GM18858 (cell line): ENCODE measurements around the gene COL23A1.

Experiments used
- ATAC-seq: cut with Tn5 transposase; IDR thresholded peaks from one replicate; pipeline ENCODE4 v1.9.1; 2021; ENCODE audit not compliant: unreplicated experiment

Gene COL23A1

GRCh38 chr5:178348356-178349074 lies 241.7 kb downstream of the COL23A1 start:
- no peak for ATAC-seq

GRCh38 chr5:178347956-178348355 lies 242.2 kb downstream of the COL23A1 start:
- ATAC-seq: no peak

GRCh38 chr5:178346607-178347334 lies 243.4 kb downstream of the COL23A1 start:
- ATAC-seq: no peak

GRCh38 chr5:178343306-178343705 lies 246.9 kb downstream of the COL23A1 start:
- ATAC-seq: no peak

- ATAC-seq: no peak
Measured at GRCh38 chr5:178341851-178342140, 248.4 kb downstream of the COL23A1 start.

GRCh38 chr5:178341091-178341850 lies 248.9 kb downstream of the COL23A1 start:
- ATAC-seq: no peak

- no peak for ATAC-seq
Measured at GRCh38 chr5:178340637-178341036, 249.6 kb downstream of the COL23A1 start.

- ATAC-seq: no peak
Measured at GRCh38 chr5:178340187-178340586, 250.0 kb downstream of the COL23A1 start.

GRCh38 chr5:178339272-178339671 lies 250.9 kb downstream of the COL23A1 start:
- no peak for ATAC-seq

- no peak for ATAC-seq
Measured at GRCh38 chr5:178338750-178339144, 251.4 kb downstream of the COL23A1 start.

- ATAC-seq: no peak
Measured at GRCh38 chr5:178338126-178338749, 252.0 kb downstream of the COL23A1 start.

- ATAC-seq: no peak
Measured at GRCh38 chr5:178337334-178337741, 252.9 kb downstream of the COL23A1 start.

GRCh38 chr5:178336889-178337288 lies 253.3 kb downstream of the COL23A1 start:
- ATAC-seq: no peak

- no peak for ATAC-seq
Measured at GRCh38 chr5:178335302-178336030, 254.7 kb downstream of the COL23A1 start.

GRCh38 chr5:178334861-178335260 lies 255.3 kb downstream of the COL23A1 start:
- no peak for ATAC-seq

- ATAC-seq: no peak
Measured at GRCh38 chr5:178333821-178334481, 256.2 kb downstream of the COL23A1 start.

GRCh38 chr5:178332210-178332641 lies 258.0 kb downstream of the COL23A1 start:
- ATAC-seq: no peak

- no peak for ATAC-seq
Measured at GRCh38 chr5:178331491-178331996, 258.6 kb downstream of the COL23A1 start.

- no peak for ATAC-seq
Measured at GRCh38 chr5:178330791-178331404, 259.3 kb downstream of the COL23A1 start.
